Medulla oblongata (tissue), 1 donor: Measurements from ENCODE around the gene DHX38.
A peak's percentile ranks its signal among the peaks of the same experiment; 100 is the strongest.

ENCODE experiments used
- DNase-seq: peaks from one replicate; pipeline ENCODE4 v3.0.0-alpha.2; 2015; ENCODE audit errors: extremely low spot score

The DHX38 gene

DNA sequence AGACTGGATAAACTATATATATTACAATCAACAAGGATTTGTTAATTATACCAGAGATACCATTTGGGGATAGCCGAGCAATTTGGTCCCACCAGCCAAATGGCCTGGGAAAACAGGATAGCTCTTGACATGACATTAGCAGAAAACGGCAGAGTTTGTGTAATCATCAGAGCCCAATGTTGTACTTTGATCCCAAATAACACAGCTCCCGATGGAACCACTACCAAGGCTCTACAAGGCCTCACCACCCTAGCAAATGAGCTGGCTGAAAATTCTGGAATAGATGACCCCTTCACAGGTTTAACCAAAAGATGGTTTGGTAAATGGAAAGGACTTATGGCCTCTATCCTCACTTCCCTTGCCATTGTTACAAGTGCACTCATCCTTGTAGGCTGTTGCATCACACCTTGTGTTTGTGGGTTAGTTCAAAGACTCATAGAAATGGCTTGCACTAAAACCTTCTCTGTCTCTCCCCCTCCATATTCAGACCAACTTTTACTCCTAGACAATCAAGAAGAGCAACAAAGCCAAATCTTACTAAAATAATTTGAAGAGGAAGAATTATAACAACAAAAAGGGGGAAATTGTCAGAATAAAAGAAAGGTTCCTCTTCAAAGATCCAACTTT lies 9.8 kb upstream of the DHX38 start:
- no peak for DNase-seq

GRCh38 chr16:72084445-72084844 lies 9.2 kb upstream of the DHX38 start:
- DNase-seq, result no peak

DNA sequence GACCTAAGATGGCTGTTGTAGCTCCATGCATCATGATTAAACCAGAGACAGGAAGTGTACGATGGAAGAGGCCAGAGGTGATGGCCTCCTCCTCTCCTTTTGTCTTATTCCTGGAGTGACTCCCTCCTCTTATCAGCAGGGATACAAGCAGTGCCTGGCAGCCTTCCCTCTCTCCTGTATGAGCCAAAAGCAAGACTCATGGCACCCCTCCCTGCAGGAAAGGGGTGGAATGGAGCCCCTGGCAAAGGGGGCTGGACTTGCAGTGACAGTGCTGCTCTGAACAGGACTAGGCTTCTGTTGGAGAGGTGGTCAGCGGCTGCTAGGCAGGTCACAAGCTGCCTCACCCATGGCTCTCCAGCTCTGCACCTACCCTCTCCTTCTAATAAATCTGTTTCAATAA lies 8.6 kb upstream of the DHX38 start:
- no peak for DNase-seq

DNA sequence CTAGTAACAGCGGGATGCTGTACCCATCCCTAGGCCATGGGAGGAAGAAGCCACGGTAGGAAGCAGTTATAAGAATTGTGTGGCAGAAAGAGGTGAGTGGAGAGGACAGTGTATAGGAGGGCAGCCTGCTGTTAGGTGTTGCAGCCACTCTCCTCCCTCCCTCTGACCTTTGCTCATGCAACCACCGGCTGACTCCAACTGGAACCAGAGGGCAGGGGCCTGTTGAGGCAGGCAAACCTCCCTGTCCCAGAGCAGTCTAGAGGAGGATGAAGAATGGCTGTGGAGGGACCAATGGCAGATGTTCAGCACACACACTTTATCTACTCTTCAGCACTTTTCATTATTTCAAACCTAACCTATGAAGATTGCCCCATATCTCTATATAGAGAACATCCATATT lies 2.4 kb upstream of the DHX38 start:
- no peak for DNase-seq

DNA sequence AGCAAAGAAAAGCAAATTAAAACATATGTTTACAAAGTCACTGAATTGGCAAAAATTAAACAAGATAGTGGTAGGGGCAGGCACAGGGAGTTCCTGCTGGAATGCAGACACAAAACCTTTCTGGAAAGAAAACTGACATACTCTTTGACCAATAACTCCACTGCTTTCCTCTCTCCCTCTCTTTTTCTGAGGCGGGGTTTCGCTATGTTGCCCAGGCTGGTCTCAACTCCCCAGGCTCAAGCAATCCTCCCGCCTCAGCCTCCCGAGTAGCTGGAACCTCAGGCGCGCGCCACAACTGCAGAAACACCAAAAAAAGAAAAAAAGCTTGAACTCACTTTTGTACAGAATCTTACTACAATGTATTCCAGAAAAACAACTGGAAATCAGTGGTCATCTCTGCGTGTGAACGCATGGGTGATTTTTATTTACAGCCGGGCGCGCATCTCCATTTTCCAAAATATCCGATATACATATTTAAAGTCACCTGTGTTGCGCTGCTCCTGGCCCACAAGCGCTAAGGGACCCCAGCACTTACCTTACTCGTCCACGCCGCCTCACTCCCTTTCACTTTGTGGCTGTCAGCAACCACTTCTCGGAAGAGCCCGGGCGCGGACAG lies 707 bp upstream of the DHX38 start:
- no peak for DNase-seq

- DNase-seq, result no peak
Measured at GRCh38 chr16:72094266-72094610, 591 bp downstream of the DHX38 start.

- DNase-seq, result no peak
Measured at GRCh38 chr16:72098936-72099335, 5.3 kb downstream of the DHX38 start.

DNA sequence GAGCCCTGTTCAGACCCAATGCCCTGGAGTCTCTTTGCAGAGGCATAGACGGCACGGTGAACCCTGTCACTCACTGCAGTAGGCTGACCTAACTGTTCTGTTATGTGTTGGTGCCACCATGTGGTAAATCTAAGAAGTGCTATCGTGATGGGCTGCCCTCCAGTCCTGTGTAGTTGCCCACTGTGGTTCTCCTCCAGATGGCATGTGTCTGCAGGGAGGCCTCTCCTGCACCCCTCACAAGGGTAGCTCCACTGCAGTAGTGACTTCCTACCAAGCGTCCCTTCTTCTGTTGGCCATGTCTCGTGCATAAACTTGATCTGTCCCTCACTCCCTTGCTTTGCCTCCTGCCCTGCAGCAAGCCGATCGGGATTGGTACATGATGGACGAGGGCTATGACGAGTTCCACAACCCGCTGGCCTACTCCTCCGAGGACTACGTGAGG lies 5.8 kb downstream of the DHX38 start:
- peak; percentile 66 for DNase-seq

DNA sequence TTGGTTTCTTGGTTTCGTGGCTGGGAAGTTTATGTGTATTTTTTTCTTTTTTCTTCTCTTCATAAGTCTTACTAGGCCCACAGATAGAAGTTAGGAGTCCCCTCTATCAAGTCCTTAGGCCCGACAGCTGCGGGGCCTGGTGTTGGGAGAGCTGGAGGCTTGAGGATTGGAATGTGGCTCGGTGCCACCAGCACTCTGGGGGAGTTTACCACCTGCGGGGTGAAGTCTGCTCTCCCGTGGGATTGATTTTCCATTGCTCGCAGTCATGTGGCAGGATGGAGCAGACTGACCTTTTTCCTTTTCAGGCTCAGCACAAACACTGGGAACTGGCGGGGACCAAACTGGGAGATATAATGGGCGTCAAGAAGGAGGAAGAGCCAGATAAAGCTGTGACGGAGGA lies 7.5 kb downstream of the DHX38 start:
- no peak for DNase-seq

GRCh38 chr16:72104905-72105304 lies 11.3 kb downstream of the DHX38 start:
- no peak for DNase-seq

DNA sequence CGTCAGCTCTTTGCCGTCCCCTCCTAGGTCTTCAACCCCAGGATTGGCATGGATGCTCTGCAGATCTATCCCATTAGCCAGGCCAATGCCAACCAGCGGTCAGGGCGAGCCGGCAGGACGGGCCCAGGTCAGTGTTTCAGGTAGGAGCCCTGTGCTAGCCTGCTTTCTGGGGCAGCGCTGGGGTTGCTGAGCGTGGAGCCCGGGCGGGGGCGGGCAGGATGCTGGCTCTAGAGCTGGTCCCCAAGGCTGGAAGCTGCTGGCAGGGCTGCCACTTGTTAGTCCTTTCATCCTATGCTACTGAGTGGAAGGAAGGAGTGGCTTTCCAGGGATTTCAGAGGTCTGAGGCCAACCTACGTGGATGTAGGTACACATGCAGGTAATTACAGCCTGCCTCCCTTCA lies 12.3 kb downstream of the DHX38 start:
- DNase-seq, result no peak

DNA sequence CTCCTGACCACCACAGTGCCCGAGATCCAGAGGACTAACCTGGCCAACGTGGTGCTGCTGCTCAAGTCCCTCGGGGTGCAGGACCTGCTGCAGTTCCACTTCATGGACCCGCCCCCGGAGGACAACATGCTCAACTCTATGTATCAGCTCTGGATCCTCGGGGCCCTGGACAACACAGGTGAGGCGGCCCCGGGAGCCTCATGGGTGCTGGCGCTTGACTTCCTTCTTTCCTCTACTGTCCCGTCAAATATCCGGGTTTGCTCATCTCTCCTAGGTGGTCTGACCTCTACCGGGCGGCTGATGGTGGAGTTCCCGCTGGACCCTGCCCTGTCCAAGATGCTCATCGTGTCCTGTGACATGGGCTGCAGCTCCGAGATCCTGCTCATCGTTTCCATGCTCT lies 13.7 kb downstream of the DHX38 start:
- DNase-seq, result no peak

DNA sequence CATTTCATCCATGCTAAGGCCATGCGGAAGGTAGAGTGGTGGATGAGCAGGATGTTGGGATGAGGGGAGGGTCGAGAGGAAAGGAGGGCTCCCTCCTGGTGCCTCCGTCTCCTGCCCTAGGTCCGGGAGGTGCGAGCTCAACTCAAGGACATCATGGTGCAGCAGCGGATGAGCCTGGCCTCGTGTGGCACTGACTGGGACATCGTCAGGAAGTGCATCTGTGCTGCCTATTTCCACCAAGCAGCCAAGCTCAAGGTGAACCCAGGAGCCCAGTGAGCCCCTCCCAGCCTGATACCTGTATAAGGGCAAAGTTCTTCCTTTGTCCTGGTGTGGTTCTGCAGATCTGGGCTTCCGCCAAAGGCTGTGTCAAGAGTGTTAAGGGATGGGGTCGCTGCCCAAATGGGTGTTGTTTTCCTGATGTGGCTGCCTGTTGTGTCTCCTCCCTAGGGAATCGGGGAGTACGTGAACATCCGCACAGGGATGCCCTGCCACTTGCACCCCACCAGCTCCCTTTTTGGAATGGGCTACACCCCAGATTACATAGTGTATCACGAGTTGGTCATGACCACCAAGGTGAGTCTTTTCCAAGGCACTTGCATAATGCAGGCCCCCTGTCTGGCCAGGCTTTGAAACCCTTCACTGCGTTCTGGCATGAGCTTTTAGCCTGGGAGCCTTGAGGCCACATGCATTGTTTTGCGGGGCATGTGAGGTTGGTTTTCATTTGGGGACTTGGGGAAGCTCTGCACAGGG lies 14.9 kb downstream of the DHX38 start:
- no peak for DNase-seq

DNA sequence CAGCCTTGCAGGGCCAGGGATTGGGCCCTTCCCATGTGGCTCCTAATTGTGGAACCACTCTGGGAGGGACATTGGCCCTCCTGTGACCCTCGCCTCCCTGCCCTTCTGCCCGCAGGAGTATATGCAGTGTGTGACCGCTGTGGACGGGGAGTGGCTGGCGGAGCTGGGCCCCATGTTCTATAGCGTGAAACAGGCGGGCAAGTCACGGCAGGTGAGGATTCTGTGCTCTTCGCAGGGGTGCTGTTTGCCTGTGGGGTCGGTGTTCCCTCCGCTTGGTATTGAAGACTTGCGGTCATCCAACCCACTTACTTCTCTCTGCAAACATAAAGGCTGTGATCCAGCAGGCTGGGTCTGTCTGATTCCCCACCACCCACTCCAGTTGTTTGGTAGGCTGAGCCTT lies 15.7 kb downstream of the DHX38 start:
- no peak for DNase-seq

DNA sequence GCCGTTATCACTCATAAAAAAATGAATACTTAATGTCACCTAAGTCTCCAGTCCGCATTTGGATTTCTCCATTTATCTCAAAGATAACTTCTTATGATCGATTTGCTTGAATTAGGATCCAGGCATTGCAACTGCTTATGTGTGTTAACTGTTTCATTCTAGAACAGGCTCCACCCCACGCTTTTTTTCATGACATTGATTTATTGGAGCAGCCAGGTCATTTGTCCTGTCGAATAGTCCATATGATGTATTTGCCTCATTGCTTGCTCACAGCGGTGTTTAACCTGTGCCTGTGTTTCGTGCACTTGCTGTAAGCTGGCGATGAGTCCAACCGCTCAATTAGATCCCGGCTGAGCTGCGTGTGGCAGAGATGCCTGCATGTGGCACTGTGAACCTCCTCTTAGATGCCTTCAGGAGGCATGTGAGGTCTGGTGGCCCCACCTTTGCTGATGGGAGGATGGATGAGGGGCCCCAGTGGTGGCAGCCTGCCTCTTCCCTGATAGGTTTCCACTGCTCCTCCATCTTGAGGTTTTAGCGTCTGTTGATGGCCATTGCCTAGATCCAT lies 16.4 kb downstream of the DHX38 start:
- DNase-seq, result no peak

DNA sequence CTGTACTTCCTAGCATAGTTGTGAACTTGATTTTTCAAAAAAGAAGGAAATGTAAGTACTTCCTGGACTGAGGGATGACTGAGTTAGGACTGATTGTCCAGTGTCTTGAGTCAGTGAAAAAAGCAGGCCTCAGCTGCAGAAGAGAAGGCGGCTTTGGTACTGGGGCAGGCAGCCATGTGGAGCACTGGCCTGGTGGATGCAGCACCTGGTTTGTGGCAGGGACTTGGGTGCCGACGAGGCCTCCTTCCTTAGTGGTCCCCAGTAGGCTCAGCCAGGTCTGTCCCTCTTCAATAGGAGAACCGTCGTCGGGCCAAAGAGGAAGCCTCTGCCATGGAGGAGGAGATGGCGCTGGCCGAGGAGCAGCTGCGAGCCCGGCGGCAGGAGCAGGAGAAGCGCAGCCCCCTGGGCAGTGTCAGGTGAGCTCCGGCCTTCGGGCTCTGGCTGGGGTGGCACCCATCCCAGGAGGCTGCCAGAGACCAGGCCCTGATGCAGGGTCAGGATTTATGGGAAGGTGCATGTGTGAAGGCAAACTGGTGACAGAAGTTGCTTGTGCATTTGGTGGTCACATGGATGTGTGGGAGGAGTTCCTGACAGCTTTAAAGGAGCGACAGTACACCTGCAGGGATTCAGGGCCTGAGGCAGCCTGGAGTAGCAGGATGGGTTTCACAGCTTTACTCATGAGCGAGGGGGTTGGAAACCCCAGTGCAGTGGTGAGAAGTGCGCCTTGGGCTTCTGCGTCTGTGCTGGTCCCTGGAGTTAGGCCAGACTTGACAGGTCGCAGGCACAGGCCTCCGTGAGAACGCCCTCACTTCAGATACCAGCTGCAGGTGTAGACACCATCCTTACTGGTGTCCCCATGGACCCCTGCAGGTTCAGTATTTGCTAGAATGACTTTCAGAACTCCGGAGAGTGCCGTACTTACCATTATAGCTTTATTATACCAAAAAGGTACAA lies 17.3 kb downstream of the DHX38 start:
- DNase-seq, result no peak

- DNase-seq, result no peak
Measured at GRCh38 chr16:72111657-72112451, 18.2 kb downstream of the DHX38 start.

DNA sequence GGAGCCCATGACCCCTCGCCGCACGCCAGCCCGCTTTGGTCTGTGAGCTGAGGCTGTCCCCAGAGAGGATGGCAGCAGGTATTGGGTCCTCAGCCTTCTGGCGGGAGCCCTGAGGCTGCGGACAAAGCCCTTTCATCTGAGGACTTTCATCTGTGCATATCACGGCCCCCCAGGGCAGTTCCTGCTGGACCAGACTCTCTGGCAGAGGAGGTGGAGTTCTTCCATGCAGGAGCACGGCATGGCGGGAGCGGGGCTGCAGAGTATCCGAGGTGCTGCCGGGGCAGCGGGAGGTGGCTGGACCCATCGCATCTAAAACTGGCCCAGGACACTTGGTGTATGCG lies 18.8 kb downstream of the DHX38 start:
- no peak for DNase-seq

- no peak for DNase-seq
Measured at GRCh38 chr16:72112906-72113615, 19.4 kb downstream of the DHX38 start.

- DNase-seq, result no peak
Measured at GRCh38 chr16:72113616-72113945, 19.9 kb downstream of the DHX38 start.

GRCh38 chr16:72120026-72120425 lies 26.4 kb downstream of the DHX38 start:
- DNase-seq, result no peak
